ENCODE data around the gene GTF2A1.

DNA sequence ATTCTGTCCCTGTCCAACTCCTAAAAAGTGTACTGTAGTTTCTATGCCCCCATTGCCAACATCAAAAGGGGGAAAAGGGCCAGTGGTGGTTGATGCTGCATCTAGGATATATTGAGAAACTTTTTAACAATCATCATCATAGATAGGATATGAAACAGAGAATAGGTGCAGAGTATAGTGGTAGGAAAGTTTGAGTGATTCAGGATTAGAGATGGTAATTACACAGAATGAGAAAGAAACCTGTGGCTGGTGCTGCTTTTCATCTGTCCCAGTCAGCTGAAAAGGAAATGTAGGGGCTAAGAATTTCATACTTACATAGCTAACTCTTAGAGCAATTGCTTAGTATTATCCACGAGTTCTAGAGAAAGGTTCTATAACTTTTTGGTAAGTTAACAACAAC lies 67.6 kb downstream of the GTF2A1 start:
- no peak for TF ChIP-seq CTCF (IDR thresholded peaks at IDR 0.05)
- no peak for TF ChIP-seq GABPA (IDR thresholded peaks at IDR 0.05; ENCODE audit: low read depth)
- no peak for TF ChIP-seq JUND (IDR thresholded peaks at IDR 0.05)
- no peak for TF ChIP-seq USF2 (IDR thresholded peaks at IDR 0.05; ENCODE audit: borderline replicate concordance, low read depth, low read length)
- no peak for TF ChIP-seq TCF12 (IDR thresholded peaks at IDR 0.05)
- no peak for TF ChIP-seq POLR2AphosphoS5 (IDR thresholded peaks at IDR 0.05; ENCODE audit: low read depth, low read length)
- TF ChIP-seq EP300 (IDR thresholded peaks at IDR 0.05; ENCODE audit: borderline replicate concordance in 1 of 2, low read depth in 1 of 2, low read length in 1 of 2), result no peak
- no peak for TF ChIP-seq RAD21 (IDR thresholded peaks at IDR 0.05; ENCODE audit: low read length)
- no peak for TF ChIP-seq RFX5 (IDR thresholded peaks at IDR 0.05; ENCODE audit: low read length)
- TF ChIP-seq, protein P1, sequence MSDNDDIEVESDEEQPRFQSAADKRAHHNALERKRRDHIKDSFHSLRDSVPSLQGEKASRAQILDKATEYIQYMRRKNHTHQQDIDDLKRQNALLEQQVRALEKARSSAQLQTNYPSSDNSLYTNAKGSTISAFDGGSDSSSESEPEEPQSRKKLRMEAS (IDR thresholded peaks at IDR 0.05; ENCODE audit: low read depth), result no peak

Data from SK-N-SH (cell line).